MCF 10A (cell line): ENCODE data around the gene GXYLT2. TPM values are rescaled to one million over a fixed set of nuclear protein-coding genes. Genes with fewer than 3 reads are reported as not detected.

ENCODE experiments used
- BruUV-seq: library from RNA; stranded (reverse); fragments of 400-500 nt; replicated peaks from 2 replicates; lab custom pipeline; 2021; lab: Mats Ljungman, UMichigan
- CTCF ChIA-PET: fragments of 300-600 bp; sonication (Branson Sonifier 250); formaldehyde crosslinking; extraction: SDS; loops from one replicate; lab custom pipeline; 2021; ENCODE audit warnings: antibody characterized with exemption, inconsistent platforms; lab: Yijun Ruan, JAX
- POLR2A ChIA-PET: fragments of 300-600, 350-650 bp; sonication (Branson Sonifier 250); formaldehyde crosslinking; extraction: SDS; loops from one replicate; lab custom pipeline; 2020; ENCODE audit warnings: antibody characterized with exemption, inconsistent platforms; lab: Yijun Ruan, JAX
- DNase-seq: peaks from one replicate; pipeline ENCODE4 v3.0.0-alpha.2; 2018; ENCODE audit not compliant: unreplicated experiment
- H3K27ac Mint-ChIP-seq: one replicate; pipeline ENCODE4 v1.8.0; 2022; ENCODE audit warnings: mild to moderate bottlenecking, low read depth, mixed read lengths; ENCODE audit not compliant: unreplicated experiment
- H3K27me3 Mint-ChIP-seq: one replicate; pipeline ENCODE4 v1.8.0; 2022; ENCODE audit warnings: mixed read lengths; ENCODE audit not compliant: insufficient read depth, unreplicated experiment
- H3K36me3 Mint-ChIP-seq: one replicate; pipeline ENCODE4 v1.8.0; 2022; ENCODE audit warnings: mild to moderate bottlenecking, moderate library complexity, mixed read lengths; ENCODE audit not compliant: insufficient read depth, unreplicated experiment
- H3K4me1 Mint-ChIP-seq: one replicate; pipeline ENCODE4 v1.8.0; 2022; ENCODE audit warnings: mixed read lengths; ENCODE audit not compliant: insufficient read depth, unreplicated experiment
- H3K4me3 Mint-ChIP-seq: one replicate; pipeline ENCODE4 v1.8.0; 2022; ENCODE audit warnings: mild to moderate bottlenecking, moderate library complexity, mixed read lengths; ENCODE audit not compliant: unreplicated experiment
- H3K9me3 Mint-ChIP-seq: one replicate; pipeline ENCODE4 v1.8.0; 2022; ENCODE audit warnings: mixed read lengths; ENCODE audit not compliant: unreplicated experiment
- intact Hi-C: fragments of 100-400 bp; cut with micrococcal nuclease; formaldehyde crosslinking; loops from 2 replicates; pipeline ENCODE4 v1.14.1; 2022
- total RNA-seq: library from RNA; stranded (reverse); gene quantifications from 2 replicates; pipeline ENCODE4 v1.2.3, GENCODE V29; 2022
- TF ChIP-seq, protein P1 (sequence below): fragments of 200-600 bp; IDR thresholded peaks from one replicate; pipeline ENCODE4 v1.8.0; 2022; ENCODE audit warnings: antibody characterized with exemption, mild to moderate bottlenecking; ENCODE audit not compliant: unreplicated experiment

The GXYLT2 gene
- total RNA-seq, 1 experiment from 2014 or later, result 3.9 TPM

- DNase-seq, result no peak
- TF ChIP-seq, protein P1, sequence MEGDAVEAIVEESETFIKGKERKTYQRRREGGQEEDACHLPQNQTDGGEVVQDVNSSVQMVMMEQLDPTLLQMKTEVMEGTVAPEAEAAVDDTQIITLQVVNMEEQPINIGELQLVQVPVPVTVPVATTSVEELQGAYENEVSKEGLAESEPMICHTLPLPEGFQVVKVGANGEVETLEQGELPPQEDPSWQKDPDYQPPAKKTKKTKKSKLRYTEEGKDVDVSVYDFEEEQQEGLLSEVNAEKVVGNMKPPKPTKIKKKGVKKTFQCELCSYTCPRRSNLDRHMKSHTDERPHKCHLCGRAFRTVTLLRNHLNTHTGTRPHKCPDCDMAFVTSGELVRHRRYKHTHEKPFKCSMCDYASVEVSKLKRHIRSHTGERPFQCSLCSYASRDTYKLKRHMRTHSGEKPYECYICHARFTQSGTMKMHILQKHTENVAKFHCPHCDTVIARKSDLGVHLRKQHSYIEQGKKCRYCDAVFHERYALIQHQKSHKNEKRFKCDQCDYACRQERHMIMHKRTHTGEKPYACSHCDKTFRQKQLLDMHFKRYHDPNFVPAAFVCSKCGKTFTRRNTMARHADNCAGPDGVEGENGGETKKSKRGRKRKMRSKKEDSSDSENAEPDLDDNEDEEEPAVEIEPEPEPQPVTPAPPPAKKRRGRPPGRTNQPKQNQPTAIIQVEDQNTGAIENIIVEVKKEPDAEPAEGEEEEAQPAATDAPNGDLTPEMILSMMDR, result no peak
- no TSS peak for BruUV-seq
- Mint-ChIP-seq H3K27ac (no peak overlapping the region), H3K4me1 (peaks cover 6% of the 10 kb centered on the region), H3K27me3 (no peaks in the 10 kb centered on the region), H3K9me3 (no peaks in the 10 kb centered on the region), H3K4me3 (no peak overlapping the region), H3K36me3 (peaks cover 13% of the 10 kb centered on the region)
- intact Hi-C loops, result no loop called here
- CTCF ChIA-PET, result interaction anchor here (0.6 kb wide), 2 partner anchors 33 to 83 kb away, joined by 3 to 4 read pairs; no protein-coding TSS in a partner anchor
- POLR2A ChIA-PET, result no interaction called here
These were observed 85.3 kb downstream of the GXYLT2 start for GRCh38 chr3:72973031-72973723.

- intact Hi-C loops, result no loop called here
- H3K4me1 Mint-ChIP-seq, result peaks cover 6% of the 10 kb centered on the region
- H3K36me3 Mint-ChIP-seq, result peaks cover 7% of the 10 kb centered on the region
- H3K27me3 Mint-ChIP-seq, result no peaks in the 10 kb centered on the region
- no peak overlapping the region for H3K4me3 Mint-ChIP-seq
- H3K27ac Mint-ChIP-seq, result no peak overlapping the region
- BruUV-seq, result no TSS peak
- ChIA-PET CTCF (interaction anchor here (0.5 to 0.6 kb wide), 2 partner anchors 47 to 82 kb away, joined by 3 read pairs; no protein-coding TSS in a partner anchor), POLR2A (no interaction called here)
- no peak for DNase-seq
- no peaks in the 10 kb centered on the region for H3K9me3 Mint-ChIP-seq
- TF ChIP-seq, protein P1, result no peak
These were observed 85.9 kb downstream of the GXYLT2 start for GRCh38 chr3:72973786-72974185.

DNA sequence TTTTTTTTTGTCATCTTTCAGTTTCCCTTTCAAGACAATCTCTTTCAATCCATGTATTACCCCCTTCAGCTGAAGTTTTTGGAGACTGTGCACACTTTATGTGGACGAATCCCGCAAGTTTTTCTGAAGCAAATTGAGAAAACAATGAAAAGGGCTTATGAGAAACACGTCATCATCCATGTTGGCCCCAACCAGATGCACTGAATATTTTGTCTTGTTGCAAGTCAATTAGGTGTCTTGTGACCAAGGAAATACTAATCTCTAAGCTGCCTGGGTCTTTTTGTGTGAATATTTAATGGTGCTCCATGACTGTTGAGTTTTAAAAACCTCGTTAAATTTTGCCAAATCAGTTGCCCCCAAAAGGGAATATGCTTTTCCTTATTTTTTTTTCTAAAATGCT is 87.1 kb downstream of the GXYLT2 start:
- POLR2A ChIA-PET, result no interaction called here
- H3K36me3 Mint-ChIP-seq, result peaks cover 6% of the 10 kb centered on the region

GRCh38 chr3:72976281-72976741 is 88.5 kb downstream of the GXYLT2 start:
- H3K27me3 Mint-ChIP-seq, result no peaks in the 10 kb centered on the region
- peaks cover 6% of the 10 kb centered on the region for H3K4me1 Mint-ChIP-seq
- intact Hi-C loops, result no loop called here
- no peak overlapping the region for H3K27ac Mint-ChIP-seq
- POLR2A ChIA-PET, result interaction anchor here (0.7 kb wide), 1 partner anchor 21 kb away, joined by 3 read pairs; the partner anchor contains the start of gene PPP4R2
- H3K4me3 Mint-ChIP-seq, result no peak overlapping the region
- no TSS peak for BruUV-seq
- CTCF ChIA-PET, result interaction anchor here (0.6 to 1.2 kb wide), 3 partner anchors 65 to 89 kb away, joined by 3 read pairs; partner anchors contain the start of gene GXYLT2
- no peaks in the 10 kb centered on the region for H3K9me3 Mint-ChIP-seq
- DNase-seq, result peak; percentile 52
- TF ChIP-seq, protein P1, result no peak
- peaks cover 6% of the 10 kb centered on the region for H3K36me3 Mint-ChIP-seq

More for the DNA sequence above, 87.1 kb downstream of the GXYLT2 start:
- H3K4me1 Mint-ChIP-seq, result peaks cover 6% of the 10 kb centered on the region
- no peak overlapping the region for H3K27ac Mint-ChIP-seq
- intact Hi-C loops, result no loop called here
- TF ChIP-seq, protein P1, result no peak
- no peak for DNase-seq
- CTCF ChIA-PET, result interaction anchor here (0.6 kb wide), 1 partner anchor 46 kb away, joined by 3 read pairs; no protein-coding TSS in a partner anchor
- no peaks in the 10 kb centered on the region for H3K27me3 Mint-ChIP-seq
- no TSS peak for BruUV-seq
- H3K4me3 Mint-ChIP-seq, result no peak overlapping the region
- H3K9me3 Mint-ChIP-seq, result no peaks in the 10 kb centered on the region
